GM12864 (cell line): Measurements from ENCODE around the gene OR52M1.

Source experiments
- DNase-seq: peaks from one replicate; pipeline ENCODE4 v3.0.0-alpha.2; 2011; ENCODE audit warnings: low read depth
- H3K4me3 ChIP-seq: 2 replicates; pipeline ENCODE4 v1.5.1; 2011; ENCODE audit warnings: mild to moderate bottlenecking, low read depth, low read length, control low read depth
- TF ChIP-seq, protein P1 (sequence below): IDR thresholded peaks from 2 replicates; pipeline ENCODE4 v1.5.1; 2011; ENCODE audit warnings: low read depth, mild to moderate bottlenecking, moderate library complexity, low read length, control low read depth, inconsistent platforms; ENCODE audit errors: missing control alignments

OR52M1 gene

GRCh38 chr11:4581443-4581842 is 36.5 kb downstream of the OR52M1 start, which contains the start of gene OR52I2:
Gene OR52I2 (plus strand): TSS chr11:4581743.
- TF ChIP-seq, protein P1, sequence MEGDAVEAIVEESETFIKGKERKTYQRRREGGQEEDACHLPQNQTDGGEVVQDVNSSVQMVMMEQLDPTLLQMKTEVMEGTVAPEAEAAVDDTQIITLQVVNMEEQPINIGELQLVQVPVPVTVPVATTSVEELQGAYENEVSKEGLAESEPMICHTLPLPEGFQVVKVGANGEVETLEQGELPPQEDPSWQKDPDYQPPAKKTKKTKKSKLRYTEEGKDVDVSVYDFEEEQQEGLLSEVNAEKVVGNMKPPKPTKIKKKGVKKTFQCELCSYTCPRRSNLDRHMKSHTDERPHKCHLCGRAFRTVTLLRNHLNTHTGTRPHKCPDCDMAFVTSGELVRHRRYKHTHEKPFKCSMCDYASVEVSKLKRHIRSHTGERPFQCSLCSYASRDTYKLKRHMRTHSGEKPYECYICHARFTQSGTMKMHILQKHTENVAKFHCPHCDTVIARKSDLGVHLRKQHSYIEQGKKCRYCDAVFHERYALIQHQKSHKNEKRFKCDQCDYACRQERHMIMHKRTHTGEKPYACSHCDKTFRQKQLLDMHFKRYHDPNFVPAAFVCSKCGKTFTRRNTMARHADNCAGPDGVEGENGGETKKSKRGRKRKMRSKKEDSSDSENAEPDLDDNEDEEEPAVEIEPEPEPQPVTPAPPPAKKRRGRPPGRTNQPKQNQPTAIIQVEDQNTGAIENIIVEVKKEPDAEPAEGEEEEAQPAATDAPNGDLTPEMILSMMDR = no peak
- no peak within 1 kb of the TSS for H3K4me3 ChIP-seq
- DNase-seq = no peak

- TF ChIP-seq, protein P1 = no peak
- no peak for DNase-seq
- H3K4me3 ChIP-seq = no peak overlapping the region
These were observed 44.0 kb downstream of the OR52M1 start for GRCh38 chr11:4589017-4589416.

GRCh38 chr11:4593739-4594138 is 48.7 kb downstream of the OR52M1 start, which contains the start of gene OR52I1:
Gene OR52I1 (plus strand): TSS chr11:4594039. CDS start chr11:4594039, 0 bp downstream.
- no peak for DNase-seq
- no peak within 1 kb of the TSS for H3K4me3 ChIP-seq
- TF ChIP-seq, protein P1 = no peak
